SU-DHL-6 (cell line): ENCODE measurements around the gene ZNF860.
A peak's percentile ranks its signal among the peaks of the same experiment; 100 is the strongest.

Source experiments
- H2AFZ ChIP-seq: fragments of 200-600 bp; sonication (generic); 2 replicates; pipeline ENCODE4 v1.6.1; 2014; ENCODE audit warnings: low read depth, mild to moderate bottlenecking, moderate library complexity, mixed read lengths, antibody characterized with exemption, low read length; ENCODE audit not compliant: severe bottlenecking
- H3F3A ChIP-seq: fragments of 200-600 bp; shearing (Covaris generic); 2 replicates; pipeline ENCODE4 v1.6.0; 2016; ENCODE audit warnings: antibody characterized with exemption, mild to moderate bottlenecking; ENCODE audit not compliant: insufficient read depth
- H3K27ac ChIP-seq: fragments of 200-600 bp; sonication (generic); 2 replicates; pipeline ENCODE4 v1.5.1; 2016; ENCODE audit warnings: low read depth, mild to moderate bottlenecking, low read length, moderate library complexity, mixed read lengths
- H3K27me3 ChIP-seq: fragments of 200-600 bp; sonication (generic), shearing (Covaris generic); 2 replicates; pipeline ENCODE4 v1.6.0; 2014; ENCODE audit warnings: mild to moderate bottlenecking, low read length
- H3K36me3 ChIP-seq: fragments of 200-600 bp; sonication (generic); 2 replicates; pipeline ENCODE4 v1.6.1; 2014; ENCODE audit warnings: mild to moderate bottlenecking, low read length, mixed read lengths
- H3K4me2 ChIP-seq: fragments of 300-600, 200-600 bp; shearing (Covaris generic), sonication (generic); 2 replicates; pipeline ENCODE4 v1.6.0; 2014; ENCODE audit warnings: low read length, low read depth, mild to moderate bottlenecking; ENCODE audit not compliant: poor library complexity, severe bottlenecking
- H3K4me3 ChIP-seq: fragments of 200-600 bp; sonication (generic); 2 replicates; pipeline ENCODE4 v1.5.1; 2014; ENCODE audit warnings: antibody characterized with exemption, low read length, mild to moderate bottlenecking, mixed read lengths; ENCODE audit not compliant: insufficient read depth, poor library complexity, severe bottlenecking
- H3K79me2 ChIP-seq: fragments of 200-600 bp; sonication (generic); 2 replicates; pipeline ENCODE4 v1.6.1; 2014; ENCODE audit warnings: mild to moderate bottlenecking, low read length, moderate library complexity; ENCODE audit not compliant: insufficient read depth
- H3K9ac ChIP-seq: fragments of 200-600 bp; sonication (generic); 2 replicates; pipeline ENCODE4 v1.7.0; 2014; ENCODE audit warnings: mild to moderate bottlenecking, low read length
- H3K9me2 ChIP-seq: fragments of 200-600 bp; sonication (generic); replicated peaks from 2 replicates; pipeline ENCODE4 v1.6.1; 2014; ENCODE audit warnings: low read length; ENCODE audit not compliant: insufficient read depth
- H3K9me3 ChIP-seq: fragments of 200-600 bp; sonication (generic); 2 replicates; pipeline ENCODE4 v1.6.1; 2014; ENCODE audit warnings: low read length, mixed read lengths; ENCODE audit not compliant: insufficient read depth
- H4K20me1 ChIP-seq: fragments of 200-600 bp; sonication (generic); 2 replicates; pipeline ENCODE4 v1.6.1; 2014; ENCODE audit warnings: low read depth, mild to moderate bottlenecking, antibody characterized with exemption, low read length, moderate library complexity, mixed read lengths
- EZH2phosphoT487 ChIP-seq: fragments of 200-600 bp; sonication (generic), shearing (Covaris generic); conservative IDR thresholded peaks from 2 replicates; pipeline ENCODE4 v1.6.1; 2018; ENCODE audit warnings: mild to moderate bottlenecking, antibody characterized with exemption, low read length, moderate library complexity, mixed read lengths
- TF ChIP-seq, protein P1 (sequence below): fragments of 200-600 bp; sonication (generic); IDR thresholded peaks from one replicate; pipeline ENCODE4 v1.5.1; 2017; ENCODE audit warnings: antibody characterized with exemption, mild to moderate bottlenecking, low read length, moderate library complexity; ENCODE audit not compliant: insufficient read depth, poor library complexity, severe bottlenecking

ZNF860 gene

GRCh38 chr3:31981206-31982181 is at the start of gene ZNF860, which contains the start of gene OSBPL10:
ZNF860 (plus strand) TSS chr3:31981750; CDS start chr3:31989080, 7,330 bp downstream.
OSBPL10 (minus strand) TSS chr3:31981262; CDS start chr3:31981179, 83 bp downstream.
- Histone ChIP-seq H2AFZ (peak within 1 kb of the TSS; percentile 27), H3K27me3 (no peaks in the 10 kb centered on the region), H3K27ac (peak within 1 kb of the TSS; percentile 98)

DNA sequence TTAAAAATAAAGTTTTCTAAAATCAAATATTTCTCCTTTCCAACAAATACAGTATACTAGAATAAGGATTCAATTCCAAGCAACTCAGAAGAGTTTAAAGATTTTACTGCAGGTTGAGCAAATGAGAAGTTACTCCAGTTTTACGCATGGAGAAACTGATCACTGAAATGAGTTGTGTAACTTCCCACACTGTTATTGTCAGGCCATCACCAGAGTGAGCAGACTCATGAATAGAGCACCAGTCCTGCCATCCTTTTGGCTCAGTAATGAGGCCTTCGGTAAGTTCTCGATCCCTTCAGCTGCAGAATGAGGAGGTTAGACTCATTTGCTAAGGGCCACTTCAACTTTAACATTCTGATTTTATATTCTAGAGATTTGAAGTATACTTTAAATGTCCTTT is 48.6 kb upstream of the ZNF860 start:
- no peaks in the 10 kb centered on the region for H3K9me3 ChIP-seq
- no peak overlapping the region for H2AFZ ChIP-seq
- H3K27ac ChIP-seq = peak overlapping the region; percentile 93
- H4K20me1 ChIP-seq = no peaks in the 10 kb centered on the region
- peak overlapping the region; percentile 81 for H3K4me2 ChIP-seq
- H3K4me3 ChIP-seq = peak overlapping the region; percentile 26
- H3K79me2 ChIP-seq = peaks cover 93% of the 10 kb centered on the region
- TF ChIP-seq, protein P1, sequence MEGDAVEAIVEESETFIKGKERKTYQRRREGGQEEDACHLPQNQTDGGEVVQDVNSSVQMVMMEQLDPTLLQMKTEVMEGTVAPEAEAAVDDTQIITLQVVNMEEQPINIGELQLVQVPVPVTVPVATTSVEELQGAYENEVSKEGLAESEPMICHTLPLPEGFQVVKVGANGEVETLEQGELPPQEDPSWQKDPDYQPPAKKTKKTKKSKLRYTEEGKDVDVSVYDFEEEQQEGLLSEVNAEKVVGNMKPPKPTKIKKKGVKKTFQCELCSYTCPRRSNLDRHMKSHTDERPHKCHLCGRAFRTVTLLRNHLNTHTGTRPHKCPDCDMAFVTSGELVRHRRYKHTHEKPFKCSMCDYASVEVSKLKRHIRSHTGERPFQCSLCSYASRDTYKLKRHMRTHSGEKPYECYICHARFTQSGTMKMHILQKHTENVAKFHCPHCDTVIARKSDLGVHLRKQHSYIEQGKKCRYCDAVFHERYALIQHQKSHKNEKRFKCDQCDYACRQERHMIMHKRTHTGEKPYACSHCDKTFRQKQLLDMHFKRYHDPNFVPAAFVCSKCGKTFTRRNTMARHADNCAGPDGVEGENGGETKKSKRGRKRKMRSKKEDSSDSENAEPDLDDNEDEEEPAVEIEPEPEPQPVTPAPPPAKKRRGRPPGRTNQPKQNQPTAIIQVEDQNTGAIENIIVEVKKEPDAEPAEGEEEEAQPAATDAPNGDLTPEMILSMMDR = no peak
- no peak for TF ChIP-seq EZH2phosphoT487
- H3K27me3 ChIP-seq = no peaks in the 10 kb centered on the region
- peak overlapping the region; percentile 56 for H3K9ac ChIP-seq
- H3F3A ChIP-seq = peaks cover 70% of the 10 kb centered on the region
- no peaks in the 10 kb centered on the region for H3K36me3 ChIP-seq
- no peaks in the 10 kb centered on the region for H3K9me2 ChIP-seq

More at GRCh38 chr3:31981206-31982181, at the start of gene ZNF860, which contains the start of gene OSBPL10:
- peaks cover 12% of the 10 kb centered on the region for H3K36me3 ChIP-seq
- peak within 1 kb of the TSS; percentile 78 for H3K4me3 ChIP-seq
- peaks cover 31% of the 10 kb centered on the region for H3F3A ChIP-seq
- H3K9me2 ChIP-seq = no peaks in the 10 kb centered on the region
- H4K20me1 ChIP-seq = no peaks in the 10 kb centered on the region
- peak within 1 kb of the TSS; percentile 93 for H3K4me2 ChIP-seq
- peak within 1 kb of the TSS; percentile 96 for H3K9ac ChIP-seq
- TF ChIP-seq, protein P1 = no peak
- TF ChIP-seq EZH2phosphoT487 = no peak
- H3K79me2 ChIP-seq = peaks cover 98% of the 10 kb centered on the region
- no peaks in the 10 kb centered on the region for H3K9me3 ChIP-seq

- Histone ChIP-seq H3K79me2 (peaks cover 93% of the 10 kb centered on the region), H4K20me1 (no peaks in the 10 kb centered on the region), H3K27ac (peak overlapping the region; percentile 93), H3K9me3 (no peaks in the 10 kb centered on the region), H2AFZ (no peak overlapping the region), H3K27me3 (no peaks in the 10 kb centered on the region), H3K9me2 (no peaks in the 10 kb centered on the region), H3K9ac (peak overlapping the region; percentile 56), H3K36me3 (no peaks in the 10 kb centered on the region), H3K4me3 (peak overlapping the region; percentile 30), H3K4me2 (peak overlapping the region; percentile 81), H3F3A (peaks cover 60% of the 10 kb centered on the region)
- TF ChIP-seq, protein P1 = no peak
- no peak for TF ChIP-seq EZH2phosphoT487
Measured at GRCh38 chr3:31934018-31934417, 47.5 kb upstream of the ZNF860 start.
